HL-60 (cell line): ENCODE measurements around the gene SLC29A3.

ENCODE experiments used
- DNase-seq, 2 experiments: peaks; one replicate each; pipeline ENCODE4 v3.0.0-alpha.2; 2010 to 2020; ENCODE audit warnings: low read depth in 1 of 2, low spot score in 1 of 2
- H3K27ac ChIP-seq: fragments of 250-450 bp; sonication (Bioruptor Pico); replicated peaks from 2 replicates; pipeline ENCODE4 v1.5.1; 2020; ENCODE audit warnings: mild to moderate bottlenecking, moderate library complexity
- H3K27me3 ChIP-seq: fragments of 250-450 bp; sonication (Bioruptor Pico); 2 replicates; pipeline ENCODE4 v1.5.1; 2021; ENCODE audit warnings: mild to moderate bottlenecking, moderate library complexity; ENCODE audit not compliant: insufficient read depth, poor library complexity, severe bottlenecking
- H3K4me3 ChIP-seq: replicated peaks from 2 replicates; pipeline ENCODE4 v1.5.1; 2011; ENCODE audit warnings: mild to moderate bottlenecking, control low read depth, low read length; ENCODE audit not compliant: insufficient read depth
- CTCF ChIP-seq: IDR thresholded peaks from one replicate; pipeline ENCODE4 v1.5.1; 2011; ENCODE audit warnings: low read length, control low read depth, inconsistent platforms; ENCODE audit not compliant: insufficient read depth
- GABPA ChIP-seq: IDR thresholded peaks from 2 replicates; pipeline ENCODE4 v1.6.1; 2012; ENCODE audit warnings: low read depth
- POLR2AphosphoS5 ChIP-seq: IDR thresholded peaks from 2 replicates; pipeline ENCODE4 v1.6.1; 2012; ENCODE audit warnings: low read depth
- REST ChIP-seq: IDR thresholded peaks from 2 replicates; pipeline ENCODE4 v1.6.1; 2012; ENCODE audit warnings: low read depth; ENCODE audit not compliant: insufficient replicate concordance
- SPI1 ChIP-seq: IDR thresholded peaks from 2 replicates; pipeline ENCODE4 v1.6.1; 2012; ENCODE audit warnings: low read depth, mild to moderate bottlenecking, borderline replicate concordance

Gene SLC29A3

DNA sequence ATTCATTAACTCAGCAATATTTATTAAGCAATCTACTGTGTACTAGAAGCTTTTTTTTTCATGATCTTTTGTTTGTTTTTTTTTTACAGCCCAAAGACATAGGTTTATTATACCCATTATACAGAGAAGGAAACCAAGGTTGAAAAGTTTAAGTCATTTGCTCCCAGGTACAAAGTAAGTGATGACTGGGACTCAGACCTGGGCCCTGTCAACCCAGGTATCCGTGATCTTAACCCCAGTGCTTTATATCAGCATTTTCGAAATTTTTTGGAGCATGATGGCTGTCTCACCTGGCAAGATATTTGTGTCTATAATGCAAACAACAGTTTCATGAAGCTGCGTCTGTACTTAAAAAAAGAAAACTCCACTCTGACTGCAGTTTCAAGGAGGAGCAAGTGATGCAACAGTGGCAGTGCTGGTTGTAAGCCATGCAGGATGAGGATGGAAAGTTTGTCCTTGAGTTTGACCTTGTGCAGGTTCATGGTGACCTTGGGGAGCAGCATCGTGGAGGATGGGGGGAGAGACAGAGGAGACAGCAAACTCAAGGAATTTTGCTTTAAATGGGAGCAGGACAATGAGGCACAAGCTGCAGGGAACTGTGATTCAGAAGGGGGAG is 11.8 kb downstream of the SLC29A3 start:
- Histone ChIP-seq H3K27me3 (no peaks in the 10 kb centered on the region), H3K27ac (no peak overlapping the region), H3K4me3 (no peak overlapping the region)
- no peak for DNase-seq
- TF ChIP-seq SPI1 = no peak
- no peak for TF ChIP-seq REST
- no peak for TF ChIP-seq POLR2AphosphoS5
- TF ChIP-seq GABPA = no peak
- no peak for TF ChIP-seq CTCF

DNA sequence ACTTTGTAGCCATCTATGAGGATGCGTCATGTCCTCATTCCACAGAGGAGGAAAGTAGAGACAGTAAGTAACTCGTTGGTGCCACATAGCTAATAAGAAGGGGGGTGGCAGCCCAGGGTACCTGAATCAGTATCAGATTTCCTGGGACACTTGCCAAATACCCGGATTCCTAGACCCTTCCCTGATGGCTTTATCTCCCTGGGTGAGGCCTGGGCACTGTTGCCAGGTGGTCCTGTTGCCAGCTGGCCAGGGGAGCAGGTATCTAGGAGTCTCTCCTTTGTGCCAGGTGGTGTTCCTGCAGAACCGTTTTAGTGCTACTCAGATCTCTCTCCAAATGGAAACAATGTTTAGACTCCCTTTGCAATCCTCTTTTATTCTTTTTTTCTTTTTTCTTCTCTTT is 12.7 kb downstream of the SLC29A3 start:
- TF ChIP-seq CTCF (no peak), GABPA (no peak), REST (no peak), SPI1 (no peak), POLR2AphosphoS5 (no peak)
- H3K27ac ChIP-seq = no peak overlapping the region
- H3K27me3 ChIP-seq = no peaks in the 10 kb centered on the region
- no peak overlapping the region for H3K4me3 ChIP-seq
- DNase-seq = no peak

- H3K27ac ChIP-seq = peak overlapping the region; percentile 36
- no peak for DNase-seq
Measured at GRCh38 chr10:71332466-71332865, 13.4 kb downstream of the SLC29A3 start.

More at GRCh38 chr10:71332466-71332865, 13.4 kb downstream of the SLC29A3 start:
- TF ChIP-seq SPI1 = no peak
- TF ChIP-seq CTCF = no peak
- no peak for TF ChIP-seq REST
- TF ChIP-seq GABPA = no peak
- TF ChIP-seq POLR2AphosphoS5 = no peak
- Histone ChIP-seq H3K27me3 (no peaks in the 10 kb centered on the region), H3K4me3 (no peak overlapping the region)
